NCI-H748 treated with DMSO at 0.1 percent for 48 hours (cell line): Measurements from ENCODE around the gene OR51A2.
"Not testable (repeated sequence)": the region's sequence is repeated elsewhere in the genome, so short reads cannot be mapped to it uniquely, and the experiment has no call there.

Source experiments
- DNase-seq: peaks from one replicate; lab custom pipeline; 2025; lab: John Stamatoyannopoulos, UW

The OR51A2 gene

GRCh38 chr11:4955613-4956012 is at the start of gene OR51A2:
TSS of gene OR51A2 (minus strand) at chr11:4955713. CDS start at chr11:4955713, 0 bp downstream.
- not testable (repeated sequence) for DNase-seq

GRCh38 chr11:5004424-5005274 is 49.1 kb upstream of the OR51A2 start:
- peak; percentile 81 for DNase-seq

GRCh38 chr11:4994551-4994950 is 39.0 kb upstream of the OR51A2 start, which contains the start of gene OR51L1:
TSS of gene OR51L1 (plus strand) at chr11:4994851. CDS start at chr11:4998983, 4,132 bp downstream.
- no peak for DNase-seq

GRCh38 chr11:4991060-4991459 is 35.5 kb upstream of the OR51A2 start:
- peak; percentile 50 for DNase-seq

- no peak for DNase-seq
Measured at GRCh38 chr11:4983841-4984240, 28.3 kb upstream of the OR51A2 start.

GRCh38 chr11:4982678-4983077 is 27.2 kb upstream of the OR51A2 start:
- no peak for DNase-seq

- no peak for DNase-seq
Measured at GRCh38 chr11:4979036-4979435, 23.5 kb upstream of the OR51A2 start.

- no peak for DNase-seq
Measured at GRCh38 chr11:4975436-4975835, 19.9 kb upstream of the OR51A2 start.

GRCh38 chr11:4962816-4963215 is 7.3 kb upstream of the OR51A2 start:
- DNase-seq: no peak

GRCh38 chr11:4960877-4961276 is 5.4 kb upstream of the OR51A2 start:
- peak; percentile 89 for DNase-seq

GRCh38 chr11:4957396-4957795 is 1.9 kb upstream of the OR51A2 start:
- no peak for DNase-seq

- no peak for DNase-seq
Measured at GRCh38 chr11:4947505-4947904, 8.0 kb downstream of the OR51A2 start, which contains the start of gene OR51A4. TSS of gene OR51A4 (minus strand) at chr11:4947605. CDS start at chr11:4947100, 505 bp downstream.

GRCh38 chr11:4936745-4937144 is 18.8 kb downstream of the OR51A2 start:
- DNase-seq: no peak

GRCh38 chr11:4932751-4933150 is 22.8 kb downstream of the OR51A2 start:
- peak; percentile 62 for DNase-seq

- DNase-seq: no peak
Measured at GRCh38 chr11:4926608-4927007, 28.9 kb downstream of the OR51A2 start.

GRCh38 chr11:4924239-4924638 is 31.3 kb downstream of the OR51A2 start, which contains the start of gene OR51G1:
TSS of gene OR51G1 (minus strand) at chr11:4924339. CDS start at chr11:4924339, 0 bp downstream.
- no peak for DNase-seq

- no peak for DNase-seq
Measured at GRCh38 chr11:4922304-4922703, 33.2 kb downstream of the OR51A2 start.

- no peak for DNase-seq
Measured at GRCh38 chr11:4921796-4922195, 33.7 kb downstream of the OR51A2 start.

- no peak for DNase-seq
Measured at GRCh38 chr11:4919250-4919649, 36.3 kb downstream of the OR51A2 start, which contains the start of gene OR51G2. TSS of gene OR51G2 (minus strand) at chr11:4919350. CDS start at chr11:4915663, 3,687 bp downstream.

GRCh38 chr11:4916581-4916980 is 38.9 kb downstream of the OR51A2 start:
- no peak for DNase-seq
